H1 (cell line): ENCODE data around the gene COG7. TPM values are rescaled to one million over a fixed set of nuclear protein-coding genes. Genes with fewer than 3 reads are reported as not detected.

ENCODE experiments used
- EGR1 ChIP-seq: IDR thresholded peaks from 2 replicates; pipeline ENCODE4 v1.6.1; 2011; ENCODE audit warnings: low read depth, low read length, borderline replicate concordance
- POLR2AphosphoS5 ChIP-seq: IDR thresholded peaks from 2 replicates; pipeline ENCODE4 v1.6.1; 2011; ENCODE audit warnings: low read depth, low read length
- SIX5 ChIP-seq: IDR thresholded peaks from 2 replicates; pipeline ENCODE4 v1.6.1; 2011; ENCODE audit warnings: mild to moderate bottlenecking, low read depth, low read length
- TAF1 ChIP-seq: IDR thresholded peaks from 2 replicates; pipeline ENCODE4 v1.6.1; 2011; ENCODE audit warnings: mild to moderate bottlenecking, low read depth, low read length
- YY1 ChIP-seq: IDR thresholded peaks from 2 replicates; pipeline ENCODE4 v1.6.1; 2011; ENCODE audit warnings: low read depth, mild to moderate bottlenecking, low read length
- polyA plus RNA-seq, 7 experiments: library from polyadenylated mRNA; depleted of rRNA in 3 of 7; stranded (reverse) in 5 of 7; unstranded in 2 of 7; fragments of >200 nt in 5 of 7; fragments of 200-250 nt in 2 of 7; gene quantifications; 1 replicate in 5 of 7; 2 replicates in 1 of 7; 4 replicates in 1 of 7; pipeline versions ENCODE4 v1.2.1 to v1.2.3, GENCODE V29; 2011 to 2013; ENCODE audit warnings: missing spikeins in 2 of 7, mixed read lengths in 2 of 7
- total RNA-seq: library from RNA; stranded (reverse); fragmentation: NEBNext Ultra II Directional; extraction: Animal tissue kit (Norgen Biotek cat#: 25700); gene quantifications from 2 replicates; pipeline ENCODE4 v1.2.1, GENCODE V29; 2021
- TF ChIP-seq, protein P1 (sequence below): fragments of 300-600 bp; sonication (generic); IDR thresholded peaks from 2 replicates; pipeline ENCODE4 v1.7.1; 2012; ENCODE audit warnings: low read length, moderate library complexity, mild to moderate bottlenecking, inconsistent platforms; ENCODE audit not compliant: insufficient replicate concordance
- TF ChIP-seq, protein P2 (sequence below), 3 experiments: IDR thresholded peaks; 1 replicate in 2 of 3; 2 replicates in 1 of 3; pipeline versions ENCODE4 v1.5.1 to v1.6.1; 2011; ENCODE audit warnings: low read length in 3 of 3, mild to moderate bottlenecking in 3 of 3, inconsistent platforms in 2 of 3, low read depth in 1 of 3, moderate library complexity in 1 of 3; ENCODE audit not compliant: insufficient read depth in 1 of 3; ENCODE audit errors: control extremely low read depth in 1 of 3
- TF ChIP-seq, protein P3 (sequence below): IDR thresholded peaks from 2 replicates; pipeline ENCODE4 v1.6.1; 2012; ENCODE audit warnings: inconsistent platforms

The COG7 gene
- total and polyA plus RNA-seq, 2 of the 8 experiments (the other 6 are each of a cell fraction or from before 2014, with no cell fraction given), result 17.2 to 40.4 TPM

DNA sequence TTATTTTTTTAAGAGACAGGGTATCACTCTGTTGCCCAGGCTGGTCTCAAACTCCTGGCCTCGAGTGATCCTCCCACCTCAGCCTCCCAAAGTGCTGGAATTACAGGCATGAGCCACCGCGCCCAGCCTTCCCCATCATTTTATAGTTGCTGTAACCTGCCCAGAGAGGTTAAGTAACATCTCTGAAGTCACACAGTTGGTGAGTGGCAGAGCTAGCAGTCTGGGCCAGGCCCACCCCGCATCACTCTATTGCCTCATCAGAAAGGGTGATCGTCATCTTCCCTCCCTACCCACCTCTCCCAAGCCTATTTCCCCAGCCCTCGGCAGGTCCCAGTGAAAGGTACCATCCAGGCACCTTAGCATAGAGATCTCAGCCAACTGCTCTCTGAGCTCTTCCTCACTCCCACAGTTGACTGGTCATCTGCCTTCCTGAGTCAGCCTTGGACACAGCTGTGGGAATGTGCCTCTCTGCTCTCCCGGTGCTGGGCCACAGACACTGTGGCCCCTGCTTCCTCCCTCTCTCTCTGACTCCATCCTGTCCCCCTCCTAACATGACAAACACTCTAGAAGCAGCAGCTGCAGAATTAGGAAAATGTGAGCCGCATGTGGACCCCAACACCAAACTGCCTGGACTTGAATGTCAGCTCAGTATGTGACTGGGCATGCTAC is 93.8 kb downstream of the COG7 start (continued):
- TF ChIP-seq, protein P1, sequence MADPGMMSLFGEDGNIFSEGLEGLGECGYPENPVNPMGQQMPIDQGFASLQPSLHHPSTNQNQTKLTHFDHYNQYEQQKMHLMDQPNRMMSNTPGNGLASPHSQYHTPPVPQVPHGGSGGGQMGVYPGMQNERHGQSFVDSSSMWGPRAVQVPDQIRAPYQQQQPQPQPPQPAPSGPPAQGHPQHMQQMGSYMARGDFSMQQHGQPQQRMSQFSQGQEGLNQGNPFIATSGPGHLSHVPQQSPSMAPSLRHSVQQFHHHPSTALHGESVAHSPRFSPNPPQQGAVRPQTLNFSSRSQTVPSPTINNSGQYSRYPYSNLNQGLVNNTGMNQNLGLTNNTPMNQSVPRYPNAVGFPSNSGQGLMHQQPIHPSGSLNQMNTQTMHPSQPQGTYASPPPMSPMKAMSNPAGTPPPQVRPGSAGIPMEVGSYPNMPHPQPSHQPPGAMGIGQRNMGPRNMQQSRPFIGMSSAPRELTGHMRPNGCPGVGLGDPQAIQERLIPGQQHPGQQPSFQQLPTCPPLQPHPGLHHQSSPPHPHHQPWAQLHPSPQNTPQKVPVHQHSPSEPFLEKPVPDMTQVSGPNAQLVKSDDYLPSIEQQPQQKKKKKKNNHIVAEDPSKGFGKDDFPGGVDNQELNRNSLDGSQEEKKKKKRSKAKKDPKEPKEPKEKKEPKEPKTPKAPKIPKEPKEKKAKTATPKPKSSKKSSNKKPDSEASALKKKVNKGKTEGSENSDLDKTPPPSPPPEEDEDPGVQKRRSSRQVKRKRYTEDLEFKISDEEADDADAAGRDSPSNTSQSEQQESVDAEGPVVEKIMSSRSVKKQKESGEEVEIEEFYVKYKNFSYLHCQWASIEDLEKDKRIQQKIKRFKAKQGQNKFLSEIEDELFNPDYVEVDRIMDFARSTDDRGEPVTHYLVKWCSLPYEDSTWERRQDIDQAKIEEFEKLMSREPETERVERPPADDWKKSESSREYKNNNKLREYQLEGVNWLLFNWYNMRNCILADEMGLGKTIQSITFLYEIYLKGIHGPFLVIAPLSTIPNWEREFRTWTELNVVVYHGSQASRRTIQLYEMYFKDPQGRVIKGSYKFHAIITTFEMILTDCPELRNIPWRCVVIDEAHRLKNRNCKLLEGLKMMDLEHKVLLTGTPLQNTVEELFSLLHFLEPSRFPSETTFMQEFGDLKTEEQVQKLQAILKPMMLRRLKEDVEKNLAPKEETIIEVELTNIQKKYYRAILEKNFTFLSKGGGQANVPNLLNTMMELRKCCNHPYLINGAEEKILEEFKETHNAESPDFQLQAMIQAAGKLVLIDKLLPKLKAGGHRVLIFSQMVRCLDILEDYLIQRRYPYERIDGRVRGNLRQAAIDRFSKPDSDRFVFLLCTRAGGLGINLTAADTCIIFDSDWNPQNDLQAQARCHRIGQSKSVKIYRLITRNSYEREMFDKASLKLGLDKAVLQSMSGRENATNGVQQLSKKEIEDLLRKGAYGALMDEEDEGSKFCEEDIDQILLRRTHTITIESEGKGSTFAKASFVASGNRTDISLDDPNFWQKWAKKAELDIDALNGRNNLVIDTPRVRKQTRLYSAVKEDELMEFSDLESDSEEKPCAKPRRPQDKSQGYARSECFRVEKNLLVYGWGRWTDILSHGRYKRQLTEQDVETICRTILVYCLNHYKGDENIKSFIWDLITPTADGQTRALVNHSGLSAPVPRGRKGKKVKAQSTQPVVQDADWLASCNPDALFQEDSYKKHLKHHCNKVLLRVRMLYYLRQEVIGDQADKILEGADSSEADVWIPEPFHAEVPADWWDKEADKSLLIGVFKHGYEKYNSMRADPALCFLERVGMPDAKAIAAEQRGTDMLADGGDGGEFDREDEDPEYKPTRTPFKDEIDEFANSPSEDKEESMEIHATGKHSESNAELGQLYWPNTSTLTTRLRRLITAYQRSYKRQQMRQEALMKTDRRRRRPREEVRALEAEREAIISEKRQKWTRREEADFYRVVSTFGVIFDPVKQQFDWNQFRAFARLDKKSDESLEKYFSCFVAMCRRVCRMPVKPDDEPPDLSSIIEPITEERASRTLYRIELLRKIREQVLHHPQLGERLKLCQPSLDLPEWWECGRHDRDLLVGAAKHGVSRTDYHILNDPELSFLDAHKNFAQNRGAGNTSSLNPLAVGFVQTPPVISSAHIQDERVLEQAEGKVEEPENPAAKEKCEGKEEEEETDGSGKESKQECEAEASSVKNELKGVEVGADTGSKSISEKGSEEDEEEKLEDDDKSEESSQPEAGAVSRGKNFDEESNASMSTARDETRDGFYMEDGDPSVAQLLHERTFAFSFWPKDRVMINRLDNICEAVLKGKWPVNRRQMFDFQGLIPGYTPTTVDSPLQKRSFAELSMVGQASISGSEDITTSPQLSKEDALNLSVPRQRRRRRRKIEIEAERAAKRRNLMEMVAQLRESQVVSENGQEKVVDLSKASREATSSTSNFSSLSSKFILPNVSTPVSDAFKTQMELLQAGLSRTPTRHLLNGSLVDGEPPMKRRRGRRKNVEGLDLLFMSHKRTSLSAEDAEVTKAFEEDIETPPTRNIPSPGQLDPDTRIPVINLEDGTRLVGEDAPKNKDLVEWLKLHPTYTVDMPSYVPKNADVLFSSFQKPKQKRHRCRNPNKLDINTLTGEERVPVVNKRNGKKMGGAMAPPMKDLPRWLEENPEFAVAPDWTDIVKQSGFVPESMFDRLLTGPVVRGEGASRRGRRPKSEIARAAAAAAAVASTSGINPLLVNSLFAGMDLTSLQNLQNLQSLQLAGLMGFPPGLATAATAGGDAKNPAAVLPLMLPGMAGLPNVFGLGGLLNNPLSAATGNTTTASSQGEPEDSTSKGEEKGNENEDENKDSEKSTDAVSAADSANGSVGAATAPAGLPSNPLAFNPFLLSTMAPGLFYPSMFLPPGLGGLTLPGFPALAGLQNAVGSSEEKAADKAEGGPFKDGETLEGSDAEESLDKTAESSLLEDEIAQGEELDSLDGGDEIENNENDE, result no peak
- TF ChIP-seq, protein P2, sequence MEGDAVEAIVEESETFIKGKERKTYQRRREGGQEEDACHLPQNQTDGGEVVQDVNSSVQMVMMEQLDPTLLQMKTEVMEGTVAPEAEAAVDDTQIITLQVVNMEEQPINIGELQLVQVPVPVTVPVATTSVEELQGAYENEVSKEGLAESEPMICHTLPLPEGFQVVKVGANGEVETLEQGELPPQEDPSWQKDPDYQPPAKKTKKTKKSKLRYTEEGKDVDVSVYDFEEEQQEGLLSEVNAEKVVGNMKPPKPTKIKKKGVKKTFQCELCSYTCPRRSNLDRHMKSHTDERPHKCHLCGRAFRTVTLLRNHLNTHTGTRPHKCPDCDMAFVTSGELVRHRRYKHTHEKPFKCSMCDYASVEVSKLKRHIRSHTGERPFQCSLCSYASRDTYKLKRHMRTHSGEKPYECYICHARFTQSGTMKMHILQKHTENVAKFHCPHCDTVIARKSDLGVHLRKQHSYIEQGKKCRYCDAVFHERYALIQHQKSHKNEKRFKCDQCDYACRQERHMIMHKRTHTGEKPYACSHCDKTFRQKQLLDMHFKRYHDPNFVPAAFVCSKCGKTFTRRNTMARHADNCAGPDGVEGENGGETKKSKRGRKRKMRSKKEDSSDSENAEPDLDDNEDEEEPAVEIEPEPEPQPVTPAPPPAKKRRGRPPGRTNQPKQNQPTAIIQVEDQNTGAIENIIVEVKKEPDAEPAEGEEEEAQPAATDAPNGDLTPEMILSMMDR (IDR thresholded peaks at IDR 0.05; ENCODE audit: control extremely low read depth in 1 of 3, insufficient read depth in 1 of 3, low read depth in 1 of 3, low read length in 3 of 3), result no peak
- no peak for TF ChIP-seq POLR2AphosphoS5
- no peak for TF ChIP-seq EGR1
- no peak for TF ChIP-seq YY1
- TF ChIP-seq, protein P3, sequence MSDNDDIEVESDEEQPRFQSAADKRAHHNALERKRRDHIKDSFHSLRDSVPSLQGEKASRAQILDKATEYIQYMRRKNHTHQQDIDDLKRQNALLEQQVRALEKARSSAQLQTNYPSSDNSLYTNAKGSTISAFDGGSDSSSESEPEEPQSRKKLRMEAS, result no peak
- no peak for TF ChIP-seq SIX5
- TF ChIP-seq TAF1, result no peak
